Chondrocyte (in vitro differentiated cells): ENCODE measurements around the gene EMC1. TPM values are rescaled to one million over a fixed set of nuclear protein-coding genes. Genes with fewer than 3 reads are reported as not detected.

ENCODE experiments used
- DNase-seq: peaks from one replicate; pipeline ENCODE4 v3.0.0; 2021; ENCODE audit warnings: mixed read lengths, low spot score
- H3K27ac Mint-ChIP-seq: one replicate; pipeline ENCODE4 v1.8.0; 2021; ENCODE audit warnings: mild to moderate bottlenecking, moderate library complexity, mixed read lengths; ENCODE audit not compliant: unreplicated experiment
- H3K27me3 Mint-ChIP-seq: 2 replicates; pipeline ENCODE4 v1.8.0; 2021; ENCODE audit warnings: low read depth, mixed read lengths
- H3K36me3 Mint-ChIP-seq: 2 replicates; pipeline ENCODE4 v1.8.0; 2021; ENCODE audit warnings: low read depth, mixed read lengths
- H3K4me1 Mint-ChIP-seq: 2 replicates; pipeline ENCODE4 v1.8.0; 2021; ENCODE audit warnings: low read depth, mild to moderate bottlenecking, mixed read lengths
- H3K4me3 Mint-ChIP-seq: one replicate; pipeline ENCODE4 v1.8.0; 2021; ENCODE audit warnings: mild to moderate bottlenecking, moderate library complexity, mixed read lengths; ENCODE audit not compliant: unreplicated experiment
- H3K9me3 Mint-ChIP-seq: 2 replicates; pipeline ENCODE4 v1.8.0; 2021; ENCODE audit warnings: low read depth, mixed read lengths
- total RNA-seq: library from RNA; stranded (reverse); gene quantifications from 3 replicates; pipeline ENCODE4 v1.2.1, GENCODE V29; 2021
- TF ChIP-seq, protein P1 (sequence below): fragments of 200-600 bp; sonication (generic); IDR thresholded peaks from 2 replicates; pipeline ENCODE4 v1.5.0; 2021; ENCODE audit warnings: antibody characterized with exemption, mild to moderate bottlenecking, moderate library complexity

The EMC1 gene
- total RNA-seq, 1 donor from 2014 or later = 51.9 TPM

DNA sequence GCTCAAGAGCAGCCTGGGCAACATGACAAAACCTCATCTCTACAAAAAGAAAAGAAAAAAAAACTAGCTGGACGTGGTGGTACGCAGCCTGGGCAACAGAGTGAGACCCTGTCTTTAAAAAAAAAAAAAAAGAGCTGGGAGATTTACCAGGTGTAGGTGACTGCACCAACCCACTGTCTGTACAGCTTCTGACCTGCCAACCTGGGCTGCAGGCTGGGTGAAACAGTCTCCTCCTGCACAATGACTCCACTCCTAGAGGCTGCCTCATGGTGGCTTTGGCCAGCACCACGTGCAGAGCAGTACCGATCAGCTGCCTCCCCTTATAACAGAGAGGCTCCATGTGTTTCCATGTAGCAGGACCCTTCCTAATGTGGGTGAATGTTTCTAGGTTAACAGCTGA, 4.0 kb upstream of the EMC1 start:
- H3K27me3 Mint-ChIP-seq = no peaks in the 10 kb centered on the region
- H3K9me3 Mint-ChIP-seq = no peaks in the 10 kb centered on the region
- H3K36me3 Mint-ChIP-seq = peaks cover 8% of the 10 kb centered on the region
- H3K4me3 Mint-ChIP-seq = no peak overlapping the region
- no peak overlapping the region for H3K27ac Mint-ChIP-seq
- TF ChIP-seq, protein P1, sequence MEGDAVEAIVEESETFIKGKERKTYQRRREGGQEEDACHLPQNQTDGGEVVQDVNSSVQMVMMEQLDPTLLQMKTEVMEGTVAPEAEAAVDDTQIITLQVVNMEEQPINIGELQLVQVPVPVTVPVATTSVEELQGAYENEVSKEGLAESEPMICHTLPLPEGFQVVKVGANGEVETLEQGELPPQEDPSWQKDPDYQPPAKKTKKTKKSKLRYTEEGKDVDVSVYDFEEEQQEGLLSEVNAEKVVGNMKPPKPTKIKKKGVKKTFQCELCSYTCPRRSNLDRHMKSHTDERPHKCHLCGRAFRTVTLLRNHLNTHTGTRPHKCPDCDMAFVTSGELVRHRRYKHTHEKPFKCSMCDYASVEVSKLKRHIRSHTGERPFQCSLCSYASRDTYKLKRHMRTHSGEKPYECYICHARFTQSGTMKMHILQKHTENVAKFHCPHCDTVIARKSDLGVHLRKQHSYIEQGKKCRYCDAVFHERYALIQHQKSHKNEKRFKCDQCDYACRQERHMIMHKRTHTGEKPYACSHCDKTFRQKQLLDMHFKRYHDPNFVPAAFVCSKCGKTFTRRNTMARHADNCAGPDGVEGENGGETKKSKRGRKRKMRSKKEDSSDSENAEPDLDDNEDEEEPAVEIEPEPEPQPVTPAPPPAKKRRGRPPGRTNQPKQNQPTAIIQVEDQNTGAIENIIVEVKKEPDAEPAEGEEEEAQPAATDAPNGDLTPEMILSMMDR = no peak
- H3K4me1 Mint-ChIP-seq = peaks cover 23% of the 10 kb centered on the region
- DNase-seq = no peak

- H3K9me3 Mint-ChIP-seq = no peaks in the 10 kb centered on the region
- no peaks in the 10 kb centered on the region for H3K27me3 Mint-ChIP-seq
- TF ChIP-seq, protein P1 = no peak
- H3K4me1 Mint-ChIP-seq = peaks cover 25% of the 10 kb centered on the region
- no peak overlapping the region for H3K4me3 Mint-ChIP-seq
- peaks cover 7% of the 10 kb centered on the region for H3K36me3 Mint-ChIP-seq
- no peak overlapping the region for H3K27ac Mint-ChIP-seq
- DNase-seq = no peak
Observed at GRCh38 chr1:19254416-19254815, 3.1 kb upstream of the EMC1 start.

DNA sequence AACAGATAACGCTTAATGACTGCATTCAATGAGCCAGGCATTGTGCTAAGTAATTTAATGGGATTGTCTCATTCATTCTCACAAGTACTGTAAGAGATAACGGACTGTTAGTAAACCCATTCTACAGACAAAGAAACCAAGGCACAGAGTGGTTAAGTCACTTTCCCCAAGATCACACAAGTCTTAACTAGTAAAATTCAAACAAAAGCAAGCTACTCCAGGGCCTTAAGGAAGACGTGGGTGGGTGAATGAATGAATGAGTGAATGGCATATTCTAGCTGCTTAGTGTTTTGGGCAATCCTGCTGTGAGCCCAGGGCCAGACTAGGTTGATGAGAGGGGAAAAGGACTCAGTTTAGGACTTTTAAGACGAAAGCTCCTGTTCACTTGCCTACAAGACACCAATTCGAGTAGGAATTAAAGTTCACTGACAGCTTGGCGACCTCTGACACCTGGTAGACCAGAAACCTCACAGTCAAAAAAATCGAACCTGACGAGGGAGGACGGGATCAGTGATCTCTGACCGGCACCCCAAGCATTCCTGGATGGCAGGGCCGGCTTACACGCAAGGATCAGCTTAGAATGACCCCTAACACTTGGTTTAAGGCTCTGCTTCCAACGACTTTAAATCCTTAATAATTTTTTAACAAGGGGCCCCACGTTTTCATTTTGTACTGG, 557 bp downstream of the EMC1 start:
- peaks cover 25% of the 10 kb centered on the region for H3K4me1 Mint-ChIP-seq
- H3K4me3 Mint-ChIP-seq = peak overlapping the region; percentile 98
- H3K27me3 Mint-ChIP-seq = no peaks in the 10 kb centered on the region
- no peaks in the 10 kb centered on the region for H3K9me3 Mint-ChIP-seq
- no peaks in the 10 kb centered on the region for H3K36me3 Mint-ChIP-seq
- TF ChIP-seq, protein P1 = no peak
- no peak for DNase-seq
- peak overlapping the region; percentile 96 for H3K27ac Mint-ChIP-seq

DNA sequence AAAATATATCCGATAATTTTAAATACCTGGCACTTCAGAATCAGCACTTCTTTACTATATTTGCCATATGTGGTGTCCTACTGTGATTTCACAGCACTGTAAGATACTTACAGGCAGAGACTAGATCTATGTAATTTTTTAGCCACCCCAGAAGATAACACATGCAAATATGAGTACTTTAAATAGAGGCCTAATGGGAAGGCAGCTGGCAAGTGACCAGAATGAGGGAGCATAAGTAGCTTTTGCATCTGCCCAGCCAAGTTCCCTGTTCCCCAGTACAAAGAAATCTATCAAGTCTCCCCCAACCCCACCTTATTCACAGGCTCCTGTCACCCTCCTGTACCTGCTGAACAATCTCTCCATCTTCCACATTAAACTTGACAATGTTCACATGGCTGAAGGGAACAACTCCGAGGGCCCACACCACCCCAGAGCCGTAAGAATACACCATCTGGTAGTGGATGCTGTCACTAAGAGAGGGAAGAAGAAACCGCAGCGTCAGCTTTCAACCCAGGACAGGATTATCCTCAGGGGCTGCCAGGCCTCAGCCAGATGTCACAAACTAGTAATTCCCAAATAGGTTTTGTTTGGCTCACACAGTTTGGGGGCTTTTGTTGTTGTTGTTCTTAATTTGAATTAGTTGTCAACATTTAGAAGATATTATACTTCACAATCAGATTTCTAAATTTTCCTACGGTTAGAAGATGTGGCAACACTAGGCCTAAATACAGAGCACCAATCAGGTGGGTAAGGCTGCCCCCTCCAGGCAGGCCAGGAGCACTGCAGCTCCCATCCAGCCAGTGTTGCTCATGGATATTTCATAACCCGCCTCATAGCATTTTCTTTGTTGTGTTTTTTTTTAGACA, 10.4 kb downstream of the EMC1 start:
- H3K27me3 Mint-ChIP-seq = no peaks in the 10 kb centered on the region
- no peaks in the 10 kb centered on the region for H3K4me1 Mint-ChIP-seq
- TF ChIP-seq, protein P1 = peak; percentile 93
- peaks cover 26% of the 10 kb centered on the region for H3K36me3 Mint-ChIP-seq
- H3K4me3 Mint-ChIP-seq = no peak overlapping the region
- no peak for DNase-seq
- peak overlapping the region; percentile 65 for H3K27ac Mint-ChIP-seq
- H3K9me3 Mint-ChIP-seq = no peaks in the 10 kb centered on the region

- TF ChIP-seq, protein P1 = no peak
- H3K4me3 Mint-ChIP-seq = no peak overlapping the region
- H3K36me3 Mint-ChIP-seq = peaks cover 26% of the 10 kb centered on the region
- no peaks in the 10 kb centered on the region for H3K4me1 Mint-ChIP-seq
- DNase-seq = no peak
- no peaks in the 10 kb centered on the region for H3K9me3 Mint-ChIP-seq
- H3K27me3 Mint-ChIP-seq = no peaks in the 10 kb centered on the region
- H3K27ac Mint-ChIP-seq = no peak overlapping the region
Observed at GRCh38 chr1:19239876-19240275, 11.4 kb downstream of the EMC1 start.
